Heart left ventricle (tissue), 16 donors: ENCODE results near the gene CR2. TPM values are rescaled to one million over a fixed set of nuclear protein-coding genes. Genes with fewer than 3 reads are reported as not detected.

ENCODE experiments used
- ATAC-seq, 4 donors: fragments of 200-7000 bp; cut with Tn5 transposase; one replicate each; pipeline ENCODE4 v1.9.1; 2020 to 2022; ENCODE audit warnings: moderate library complexity in 4 of 4, mild to moderate bottlenecking in 3 of 4, moderate number of reproducible peaks in 1 of 4
- DNase-seq, 5 donors: peaks; one replicate each; pipeline ENCODE4 v3.0.0-alpha.2; 2020
- H3K27ac ChIP-seq, 12 donors: fragments of 200-600 bp; sonication (generic) in 4 of 12; one replicate each; pipeline versions ENCODE4 v1.5.0 to v1.8.0; 2016 to 2022; ENCODE audit warnings: mild to moderate bottlenecking in 2 of 12
- H3K27me3 ChIP-seq, 9 donors: fragments of 200-600 bp; sonication (generic) in 2 of 9; one replicate each; pipeline versions ENCODE4 v1.5.1 to v1.8.0; 2016 to 2022; ENCODE audit warnings: mild to moderate bottlenecking in 3 of 9
- H3K36me3 ChIP-seq, 9 donors: fragments of 200-600 bp; sonication (generic) in 2 of 9; one replicate each; pipeline versions ENCODE4 v1.5.0 to v1.8.0; 2018 to 2022; ENCODE audit warnings: mild to moderate bottlenecking in 2 of 9
- H3K4me1 ChIP-seq, 12 donors: fragments of 200-600 bp; sonication (generic) in 4 of 12; one replicate each; pipeline versions ENCODE4 v1.5.0 to v1.8.0; 2016 to 2022; ENCODE audit warnings: mild to moderate bottlenecking in 3 of 12
- H3K4me3 ChIP-seq, 12 donors: fragments of 200-600 bp; sonication (generic) in 4 of 12; one replicate each; pipeline versions ENCODE4 v1.5.0 to v1.8.0; 2017 to 2022; ENCODE audit warnings: mild to moderate bottlenecking in 9 of 12, moderate library complexity in 4 of 12
- H3K9me3 ChIP-seq, 12 donors: fragments of 200-600 bp; sonication (generic) in 4 of 12; one replicate each; pipeline versions ENCODE4 v1.5.0 to v1.8.0; 2016 to 2022; ENCODE audit warnings: mild to moderate bottlenecking in 1 of 12
- CTCF ChIP-seq, 12 donors: fragments of 200-600 bp; sonication (generic) in 4 of 12; IDR thresholded peaks; one replicate each; pipeline versions ENCODE4 v1.5.0 to v1.8.0; 2018 to 2022; ENCODE audit warnings: antibody characterized with exemption in 12 of 12, mild to moderate bottlenecking in 5 of 12
- POLR2A ChIP-seq, 2 donors: fragments of 450-650 bp; IDR thresholded peaks; one replicate each; pipeline ENCODE4 v1.6.1; 2017; ENCODE audit warnings: antibody characterized with exemption in 2 of 2, mild to moderate bottlenecking in 2 of 2, moderate library complexity in 2 of 2
- WGBS, 4 donors: extraction: QIAGEN DNeasy Blood & Tissue Kit in 2 of 4; methylation state at CpG; one replicate each; pipeline versions ENCODE4 v1.1.5 to v1.1.7; 2013 to 2018; 5-methylcytosine and 5-hydroxymethylcytosine counted together
- intact Hi-C, 10 donors: fragments of 100-400 bp; cut with DNase I; formaldehyde crosslinking; loops; one replicate each; pipeline versions ENCODE4 v1.11.1 to v1.14.2; 2022
- polyA plus RNA-seq, 2 donors: library from polyadenylated mRNA; stranded (reverse); fragments of 200-250 nt; gene quantifications; one replicate each; pipeline ENCODE4 v1.2.3, GENCODE V29; 2013
- total RNA-seq, 9 donors: library from RNA; depleted of rRNA in 2 of 9; stranded (reverse); fragments of >200 nt in 2 of 9; fragmentation: NEBNext Ultra II Directional in 3 of 9; extraction: Animal tissue kit (Norgen Biotek cat#: 25700) in 3 of 9; gene quantifications; one replicate each; pipeline versions ENCODE4 v1.1.0 to v1.2.4, GENCODE V29; 2016 to 2023
- donor health status: ischemic (EF 13 %, LVEDD 7.1; RV severe dilation, severe dysfunction).
- donor health status: healthy with polysubstance abuse.
- donor health status: DM: no; HTN: yes; CAD: no.
- donor health status: DM: no; HTN: no; CAD: no.
- donor health status: ischemic (EF 25% LVEDD 6.9; RV normal size, moderate dysfunction).
- donor health status: ischemic (EF 25% LVEDD 5.7; RV mildly dilated, moderate dysfunction).
- donor health status: healthy.
- donor health status: DM: yes; HTN: yes; CAD: no.
- donor health status: ischemic (EF 35%, LVEDD 5.7; RV mildly dilated, moderate dysfunction).
- donor health status: nonischemic (EF 11% LVEDD 7.7; RV severe dilation, severe dysfunction).
- donor health status: DM: yes; HTN: yes; CAD: no.
- donor health status: PGD.
- donor health status: ischemic (EF 29% LVEDD 5.4; RV normal size, mild dysfunction).
- donor health status: nonischemic (EF 23%, LVEDD 6.1; RV moderate dilation, normal function).

CR2 gene
- total and polyA plus RNA-seq, 11 donors = 0.03 to 0.09 TPM; not detected in 9

GRCh38 chr1:207418351-207418750 lies 35.8 kb upstream of the CR2 start:
- Histone ChIP-seq H3K4me3 (no peak overlapping the region), H3K36me3 (no peaks in the 10 kb centered on the region), H3K27ac (peak overlapping the region in 1 of 12 donors; percentile 39), H3K27me3 (peaks cover 0 to 9% (median 0%) of the 10 kb centered on the region in 9 donors), H3K9me3 (peaks cover 0 to 21% (median 6%) of the 10 kb centered on the region in 12 donors), H3K4me1 (peaks cover 0 to 47% (median 0%) of the 10 kb centered on the region in 12 donors)
- ATAC-seq (no peak), DNase-seq (no peak)
- 63 to 82% (median 69%) methylated on average over 1 of the region's 1 CpG for WGBS, 4 donors
- intact Hi-C loops = no loop called here
- TF ChIP-seq POLR2A (IDR thresholded peaks at IDR 0.05) (no peak), CTCF (IDR thresholded peaks at IDR 0.05) (no peak)

GRCh38 chr1:207420109-207420508 lies 34.0 kb upstream of the CR2 start:
- no peak for ATAC-seq
- intact Hi-C loops = no loop called here
- H3K36me3 ChIP-seq = no peaks in the 10 kb centered on the region
- no peak overlapping the region for H3K27ac ChIP-seq
- no peak overlapping the region for H3K4me3 ChIP-seq
- peaks cover 0 to 37% (median 0%) of the 10 kb centered on the region in 12 donors for H3K4me1 ChIP-seq
- 89 to 94% (median 91%) methylated on average over 1 of the region's 1 CpG for WGBS, 4 donors
- H3K27me3 ChIP-seq = peaks cover 0 to 17% (median 7%) of the 10 kb centered on the region in 9 donors
- H3K9me3 ChIP-seq = peaks cover 0 to 21% (median 6%) of the 10 kb centered on the region in 12 donors
- no peak for TF ChIP-seq POLR2A (IDR thresholded peaks at IDR 0.05)
- DNase-seq = no peak

- H3K36me3 ChIP-seq = no peaks in the 10 kb centered on the region
- H3K27me3 ChIP-seq = peaks cover 0 to 17% (median 7%) of the 10 kb centered on the region in 9 donors
- intact Hi-C loops = no loop called here
- DNase-seq (no peak), ATAC-seq (no peak)
- 77 to 83% (median 81%) methylated on average over 9 of the region's 9 CpGs for WGBS, 4 donors
- peaks cover 0 to 21% (median 6%) of the 10 kb centered on the region in 12 donors for H3K9me3 ChIP-seq
- H3K27ac ChIP-seq = no peak overlapping the region
- no peak overlapping the region for H3K4me3 ChIP-seq
- peaks cover 0 to 28% (median 0%) of the 10 kb centered on the region in 12 donors for H3K4me1 ChIP-seq
- TF ChIP-seq POLR2A (IDR thresholded peaks at IDR 0.05) (no peak), CTCF (IDR thresholded peaks at IDR 0.05) (no peak)
These were observed 33.0 kb upstream of the CR2 start for GRCh38 chr1:207421078-207421477.

GRCh38 chr1:207423560-207424292 lies 30.4 kb upstream of the CR2 start:
- Histone ChIP-seq H3K36me3 (no peaks in the 10 kb centered on the region), H3K9me3 (peaks cover 0 to 21% (median 6%) of the 10 kb centered on the region in 12 donors), H3K27me3 (peaks cover 0 to 24% (median 7%) of the 10 kb centered on the region in 9 donors), H3K4me1 (peaks cover 0 to 3% (median 0%) of the 10 kb centered on the region in 12 donors), H3K4me3 (no peak overlapping the region), H3K27ac (no peak overlapping the region)
- ATAC-seq = no peak
- intact Hi-C loops = no loop called here
- TF ChIP-seq POLR2A (IDR thresholded peaks at IDR 0.05) (no peak), CTCF (IDR thresholded peaks at IDR 0.05) (no peak)
- DNase-seq = no peak
- WGBS, 4 donors = 26 to 64% (median 33%) methylated on average over 21 to 28 of the region's 28 CpGs
